ENCODE data around the gene SHCBP1L.

The SHCBP1L gene

DNA sequence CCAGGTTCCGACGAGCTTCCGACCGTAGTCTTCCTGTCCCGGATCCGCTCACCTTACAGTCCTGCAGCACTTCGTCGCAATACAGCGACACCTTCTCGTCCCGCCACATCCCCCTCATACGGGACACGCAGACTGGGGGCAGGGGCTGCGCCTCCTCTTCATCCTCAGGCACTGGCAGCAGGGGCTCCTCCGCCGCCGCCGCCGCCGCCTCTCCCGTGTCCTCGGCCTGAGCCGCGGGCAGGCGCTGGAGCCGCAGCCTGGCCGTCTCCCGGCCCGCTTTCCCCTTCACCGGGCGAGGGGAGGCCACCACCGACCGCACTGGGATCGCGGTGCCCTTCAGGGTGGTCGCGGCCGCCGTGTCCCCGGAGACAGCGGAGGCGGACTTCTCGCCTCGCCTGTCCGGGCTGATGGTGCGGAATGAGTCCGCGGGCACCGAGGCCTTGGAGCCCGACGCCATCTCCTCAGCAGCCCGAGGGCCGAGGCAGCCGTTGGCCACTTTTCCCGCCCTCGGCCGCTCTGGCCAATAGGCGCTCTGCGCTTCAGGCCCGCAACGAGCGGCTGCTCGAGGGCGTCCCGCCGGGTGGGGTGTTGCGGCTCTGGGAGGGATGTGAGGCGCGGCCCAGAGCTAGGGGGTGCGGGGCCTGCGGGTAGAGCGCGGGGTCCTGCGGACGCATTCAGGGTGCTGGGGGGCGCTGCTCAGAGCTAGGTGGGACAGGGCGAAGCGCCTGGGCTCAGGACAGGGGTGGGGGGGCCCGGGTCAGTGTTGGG lies at the start of gene SHCBP1L:
TSS of gene SHCBP1L (minus strand) at position 490 of the 768 bp plus-strand sequence. CDS start at position 457, 33 bp downstream.
- no peak for TF ChIP-seq EP300 (IDR thresholded peaks at IDR 0.05; ENCODE audit: borderline replicate concordance)
- TF ChIP-seq CREB1 (IDR thresholded peaks at IDR 0.05; ENCODE audit: low read depth), result no peak
- TF ChIP-seq RAD21 (IDR thresholded peaks at IDR 0.05; ENCODE audit: low read depth), result no peak
- TF ChIP-seq EGR1 (IDR thresholded peaks at IDR 0.05), result no peak
- no peak for TF ChIP-seq NFIC (IDR thresholded peaks at IDR 0.05)
- no peak for TF ChIP-seq TCF12 (IDR thresholded peaks at IDR 0.05; ENCODE audit: low read depth)
- TF ChIP-seq TEAD4 (IDR thresholded peaks at IDR 0.05), result no peak
- TF ChIP-seq CEBPB (IDR thresholded peaks at IDR 0.05), result no peak
- TF ChIP-seq ZBTB7A (IDR thresholded peaks at IDR 0.05; ENCODE audit: low read depth), result no peak
- TF ChIP-seq, protein P1, sequence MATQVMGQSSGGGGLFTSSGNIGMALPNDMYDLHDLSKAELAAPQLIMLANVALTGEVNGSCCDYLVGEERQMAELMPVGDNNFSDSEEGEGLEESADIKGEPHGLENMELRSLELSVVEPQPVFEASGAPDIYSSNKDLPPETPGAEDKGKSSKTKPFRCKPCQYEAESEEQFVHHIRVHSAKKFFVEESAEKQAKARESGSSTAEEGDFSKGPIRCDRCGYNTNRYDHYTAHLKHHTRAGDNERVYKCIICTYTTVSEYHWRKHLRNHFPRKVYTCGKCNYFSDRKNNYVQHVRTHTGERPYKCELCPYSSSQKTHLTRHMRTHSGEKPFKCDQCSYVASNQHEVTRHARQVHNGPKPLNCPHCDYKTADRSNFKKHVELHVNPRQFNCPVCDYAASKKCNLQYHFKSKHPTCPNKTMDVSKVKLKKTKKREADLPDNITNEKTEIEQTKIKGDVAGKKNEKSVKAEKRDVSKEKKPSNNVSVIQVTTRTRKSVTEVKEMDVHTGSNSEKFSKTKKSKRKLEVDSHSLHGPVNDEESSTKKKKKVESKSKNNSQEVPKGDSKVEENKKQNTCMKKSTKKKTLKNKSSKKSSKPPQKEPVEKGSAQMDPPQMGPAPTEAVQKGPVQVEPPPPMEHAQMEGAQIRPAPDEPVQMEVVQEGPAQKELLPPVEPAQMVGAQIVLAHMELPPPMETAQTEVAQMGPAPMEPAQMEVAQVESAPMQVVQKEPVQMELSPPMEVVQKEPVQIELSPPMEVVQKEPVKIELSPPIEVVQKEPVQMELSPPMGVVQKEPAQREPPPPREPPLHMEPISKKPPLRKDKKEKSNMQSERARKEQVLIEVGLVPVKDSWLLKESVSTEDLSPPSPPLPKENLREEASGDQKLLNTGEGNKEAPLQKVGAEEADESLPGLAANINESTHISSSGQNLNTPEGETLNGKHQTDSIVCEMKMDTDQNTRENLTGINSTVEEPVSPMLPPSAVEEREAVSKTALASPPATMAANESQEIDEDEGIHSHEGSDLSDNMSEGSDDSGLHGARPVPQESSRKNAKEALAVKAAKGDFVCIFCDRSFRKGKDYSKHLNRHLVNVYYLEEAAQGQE (IDR thresholded peaks at IDR 0.05; ENCODE audit: low read depth), result no peak
- TF ChIP-seq, protein P2, sequence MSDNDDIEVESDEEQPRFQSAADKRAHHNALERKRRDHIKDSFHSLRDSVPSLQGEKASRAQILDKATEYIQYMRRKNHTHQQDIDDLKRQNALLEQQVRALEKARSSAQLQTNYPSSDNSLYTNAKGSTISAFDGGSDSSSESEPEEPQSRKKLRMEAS (IDR thresholded peaks at IDR 0.05), result no peak
- TF ChIP-seq YY1 (IDR thresholded peaks at IDR 0.05; ENCODE audit: low read depth), result no peak
- no peak for TF ChIP-seq TAF1 (IDR thresholded peaks at IDR 0.05; ENCODE audit: low read depth)
- TF ChIP-seq FOXM1 (IDR thresholded peaks at IDR 0.05; ENCODE audit: borderline replicate concordance, low read depth), result no peak
- no peak for TF ChIP-seq USF1 (IDR thresholded peaks at IDR 0.05)

- TF ChIP-seq TEAD4 (IDR thresholded peaks at IDR 0.05) (no peak), TAF1 (IDR thresholded peaks at IDR 0.05; ENCODE audit: low read depth) (no peak), EGR1 (IDR thresholded peaks at IDR 0.05) (no peak), USF1 (IDR thresholded peaks at IDR 0.05) (no peak), FOXM1 (IDR thresholded peaks at IDR 0.05; ENCODE audit: borderline replicate concordance, low read depth) (no peak), TCF12 (IDR thresholded peaks at IDR 0.05; ENCODE audit: low read depth) (no peak), CEBPB (IDR thresholded peaks at IDR 0.05) (no peak), ZBTB7A (IDR thresholded peaks at IDR 0.05; ENCODE audit: low read depth) (no peak), YY1 (IDR thresholded peaks at IDR 0.05; ENCODE audit: low read depth) (no peak), CREB1 (IDR thresholded peaks at IDR 0.05; ENCODE audit: low read depth) (no peak), EP300 (IDR thresholded peaks at IDR 0.05; ENCODE audit: borderline replicate concordance) (no peak)
- TF ChIP-seq, protein P2 (IDR thresholded peaks at IDR 0.05), result no peak
- TF ChIP-seq, protein P1 (IDR thresholded peaks at IDR 0.05; ENCODE audit: low read depth), result no peak
These were observed 49.3 kb upstream of the SHCBP1L start for GRCh38 chr1:183002267-183002666.

DNA sequence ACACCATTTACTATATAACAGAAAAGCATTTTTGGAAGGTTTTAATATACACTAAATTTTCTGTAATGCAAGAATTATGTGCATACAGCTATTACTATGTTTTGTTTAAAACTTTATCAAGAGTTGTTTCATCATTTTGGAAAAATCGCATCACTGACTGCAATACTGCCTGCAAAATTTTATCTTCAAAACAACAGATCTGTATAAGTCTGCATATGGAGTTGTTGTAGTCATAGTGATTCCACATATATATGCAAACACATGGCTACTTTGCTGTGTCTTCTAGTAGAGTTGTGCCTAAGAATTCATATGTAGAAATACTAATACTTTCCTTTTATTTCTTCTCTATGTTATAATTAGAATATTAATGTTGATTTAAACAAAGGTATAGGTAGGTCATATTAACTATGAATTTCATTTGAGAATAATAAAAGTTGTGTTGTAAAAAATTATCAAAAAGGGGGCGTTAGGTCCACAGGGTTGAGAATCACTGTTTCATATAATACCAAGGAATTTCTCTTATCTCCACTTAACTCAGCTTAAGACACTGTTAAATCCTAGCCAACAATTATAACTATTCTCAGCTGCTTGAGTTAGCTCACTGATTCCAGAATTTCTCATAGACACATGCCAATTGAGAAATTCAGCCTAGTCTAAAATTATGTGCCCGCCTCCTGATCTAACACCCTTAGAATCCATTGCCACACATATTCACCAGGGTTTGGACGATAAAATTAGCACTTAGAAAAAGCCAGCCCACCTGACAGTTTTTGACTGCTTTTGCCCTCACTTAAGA lies 47.4 kb upstream of the SHCBP1L start:
- TF ChIP-seq EGR1 (IDR thresholded peaks at IDR 0.05) (no peak), EP300 (IDR thresholded peaks at IDR 0.05; ENCODE audit: borderline replicate concordance) (no peak), ZBTB7A (IDR thresholded peaks at IDR 0.05; ENCODE audit: low read depth) (no peak), NFIC (IDR thresholded peaks at IDR 0.05) (no peak), CREB1 (IDR thresholded peaks at IDR 0.05; ENCODE audit: low read depth) (no peak), RAD21 (IDR thresholded peaks at IDR 0.05; ENCODE audit: low read depth) (no peak), YY1 (IDR thresholded peaks at IDR 0.05; ENCODE audit: low read depth) (no peak), FOXM1 (IDR thresholded peaks at IDR 0.05; ENCODE audit: borderline replicate concordance, low read depth) (no peak)
- TF ChIP-seq, protein P1 (IDR thresholded peaks at IDR 0.05; ENCODE audit: low read depth), result no peak

Measured in Ishikawa (cell line).